Tibial nerve (tissue), 4 donors: Measurements from ENCODE around the gene SMARCA2.

Experiments
- CTCF ChIP-seq, 5 experiments: fragments of 200-600 bp in 3 of 5; fragments of 450-650 bp in 2 of 5; sonication (generic) in 3 of 5; IDR thresholded peaks; one replicate each; pipeline ENCODE4 v1.5.1; 2016 to 2019; ENCODE audit warnings: antibody characterized with exemption in 5 of 5, mild to moderate bottlenecking in 3 of 5, moderate library complexity in 2 of 5
- EP300 ChIP-seq, 2 donors: sonication (generic); formaldehyde crosslinking; IDR thresholded peaks; one replicate each; pipeline ENCODE4 v1.6.1; 2017; ENCODE audit warnings: antibody characterized with exemption in 2 of 2, mild to moderate bottlenecking in 1 of 2
- POLR2A ChIP-seq, 2 donors: fragments of 450-650 bp; IDR thresholded peaks; one replicate each; pipeline ENCODE4 v1.6.1; 2017; ENCODE audit warnings: antibody characterized with exemption in 2 of 2, mild to moderate bottlenecking in 2 of 2, moderate library complexity in 2 of 2

GRCh38 chr9:1979741-1980367, 35.3 kb upstream of the SMARCA2 start:
- TF ChIP-seq POLR2A (IDR thresholded peaks at IDR 0.05) = no peak
- no peak for TF ChIP-seq CTCF (IDR thresholded peaks at IDR 0.05)
- TF ChIP-seq EP300 (IDR thresholded peaks at IDR 0.05) = no peak
